PC-9 (cell line): ENCODE data around the gene MKRN2OS. TPM values are rescaled to one million over a fixed set of nuclear protein-coding genes. Genes with fewer than 3 reads are reported as not detected.
"Not testable (repeated sequence)": the region's sequence is repeated elsewhere in the genome, so short reads cannot be mapped to it uniquely, and the experiment has no call there.

Source experiments
- BruUV-seq: library from RNA; stranded (reverse); fragments of 400-500 nt; replicated peaks from 2 replicates; lab custom pipeline; 2021; lab: Mats Ljungman, UMichigan
- CTCF ChIA-PET: fragments of 300-600 bp; sonication (Branson Sonifier 250); formaldehyde crosslinking; loops from one replicate; lab custom pipeline; 2022; ENCODE audit warnings: antibody characterized with exemption; lab: Charles Lee
- POLR2A ChIA-PET: fragments of 300-600 bp; sonication (Branson Sonifier 250); formaldehyde crosslinking; loops from one replicate; lab custom pipeline; 2022; ENCODE audit warnings: antibody characterized with exemption; ENCODE audit not compliant: unreplicated experiment; lab: Charles Lee
- DNase-seq, 2 experiments: peaks; one replicate each; pipeline versions ENCODE4 v3.0.0 to v3.0.0-alpha.2; 2015 to 2022; ENCODE audit warnings: mixed read lengths in 1 of 2
- H2AFZ ChIP-seq: fragments of 200-600 bp; sonication (generic); 2 replicates; pipeline ENCODE4 v1.8.1; 2017; ENCODE audit warnings: antibody characterized with exemption
- H3F3A ChIP-seq: fragments of 200-600 bp; sonication (generic); 2 replicates; pipeline ENCODE4 v1.8.1; 2017; ENCODE audit warnings: antibody characterized with exemption, mild to moderate bottlenecking, low read depth; ENCODE audit not compliant: insufficient read depth
- H3K27ac ChIP-seq: fragments of 200-600 bp; sonication (generic); 2 replicates; pipeline ENCODE4 v1.6.1; 2016; ENCODE audit warnings: mixed run types
- H3K27me3 ChIP-seq: fragments of 200-600 bp; sonication (generic); 2 replicates; pipeline ENCODE4 v1.6.1; 2016; ENCODE audit warnings: low read depth, mixed run types; ENCODE audit not compliant: insufficient read depth
- H3K36me3 ChIP-seq: fragments of 200-600 bp; sonication (generic); 2 replicates; pipeline ENCODE4 v1.6.1; 2016; ENCODE audit warnings: low read depth, mixed run types
- H3K4me1 ChIP-seq: fragments of 200-600 bp; sonication (generic); replicated peaks from 2 replicates; pipeline ENCODE4 v1.6.1; 2016; ENCODE audit warnings: mixed run types; ENCODE audit not compliant: insufficient read depth
- H3K4me2 ChIP-seq: fragments of 200-600 bp; sonication (generic); 2 replicates; pipeline ENCODE4 v1.6.1; 2017; ENCODE audit warnings: mixed run types
- H3K4me3 ChIP-seq: fragments of 200-600 bp; sonication (generic); 2 replicates; pipeline ENCODE4 v1.6.1; 2016; ENCODE audit warnings: mixed run types
- H3K79me2 ChIP-seq: fragments of 200-600 bp; sonication (generic); 2 replicates; pipeline ENCODE4 v1.6.1; 2017; ENCODE audit warnings: low read depth, mixed run types
- H3K9me2 ChIP-seq: fragments of 200-600 bp; sonication (generic); 2 replicates; pipeline ENCODE4 v1.8.1; 2017; ENCODE audit warnings: mild to moderate bottlenecking; ENCODE audit not compliant: insufficient read depth
- H3K9me3 ChIP-seq: fragments of 200-600 bp; sonication (generic); 2 replicates; pipeline ENCODE4 v1.8.1; 2016; ENCODE audit warnings: low read depth; ENCODE audit not compliant: insufficient read depth
- H4K20me1 ChIP-seq: fragments of 200-600 bp; sonication (generic); 2 replicates; pipeline ENCODE4 v1.8.1; 2017; ENCODE audit not compliant: insufficient read depth
- CTCF ChIP-seq: fragments of 200-600 bp; sonication (generic); conservative IDR thresholded peaks from 2 replicates; pipeline ENCODE4 v1.6.1; 2017; ENCODE audit warnings: mixed run types, antibody characterized with exemption, mild to moderate bottlenecking, moderate library complexity
- EZH2 ChIP-seq: fragments of 200-600 bp; sonication (generic); IDR thresholded peaks from 2 replicates; pipeline ENCODE4 v1.8.0; 2017; ENCODE audit warnings: antibody characterized with exemption, low read depth
- intact Hi-C: fragments of 100-400 bp; cut with micrococcal nuclease; formaldehyde crosslinking; loops from one replicate; pipeline ENCODE4 v1.10.0; 2022; ENCODE audit not compliant: unreplicated experiment
- total RNA-seq: library from RNA; stranded (reverse); gene quantifications from 2 replicates; pipeline ENCODE4 v1.2.3, GENCODE V29; 2021

Gene MKRN2OS
- total RNA-seq, 1 experiment from 2014 or later, result 6.2 TPM

DNA sequence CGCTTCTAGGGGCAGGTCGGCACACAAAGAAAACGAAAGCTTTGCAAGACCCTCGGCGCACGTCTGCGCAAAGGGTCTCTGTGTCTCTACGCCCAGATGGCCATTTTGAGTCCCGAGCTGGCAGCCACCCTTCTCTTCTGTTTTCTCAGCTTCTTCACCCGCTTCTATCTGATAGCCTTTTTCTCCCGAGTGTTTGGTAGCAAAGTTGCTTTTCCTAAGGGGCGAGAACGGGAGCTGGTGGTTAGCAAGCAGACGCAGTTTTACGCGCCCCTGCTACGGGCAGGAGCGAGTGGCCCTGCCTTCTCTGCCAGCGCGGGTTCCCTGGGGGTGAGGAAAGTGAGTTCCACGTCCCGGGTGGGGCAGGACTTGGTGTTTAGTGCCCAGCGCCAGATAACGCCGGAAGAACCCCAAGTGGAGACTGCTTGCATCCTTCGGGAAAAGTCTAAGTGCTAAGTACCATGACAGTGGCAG, 8.7 kb upstream of the MKRN2OS start:
- POLR2A ChIA-PET, result interaction anchor here (0.6 kb wide), 1 partner anchor 51 kb away, joined by 4 read pairs; no protein-coding TSS in a partner anchor
- Histone ChIP-seq H3K4me2 (no peak overlapping the region), H4K20me1 (peaks cover 8% of the 10 kb centered on the region)

DNA sequence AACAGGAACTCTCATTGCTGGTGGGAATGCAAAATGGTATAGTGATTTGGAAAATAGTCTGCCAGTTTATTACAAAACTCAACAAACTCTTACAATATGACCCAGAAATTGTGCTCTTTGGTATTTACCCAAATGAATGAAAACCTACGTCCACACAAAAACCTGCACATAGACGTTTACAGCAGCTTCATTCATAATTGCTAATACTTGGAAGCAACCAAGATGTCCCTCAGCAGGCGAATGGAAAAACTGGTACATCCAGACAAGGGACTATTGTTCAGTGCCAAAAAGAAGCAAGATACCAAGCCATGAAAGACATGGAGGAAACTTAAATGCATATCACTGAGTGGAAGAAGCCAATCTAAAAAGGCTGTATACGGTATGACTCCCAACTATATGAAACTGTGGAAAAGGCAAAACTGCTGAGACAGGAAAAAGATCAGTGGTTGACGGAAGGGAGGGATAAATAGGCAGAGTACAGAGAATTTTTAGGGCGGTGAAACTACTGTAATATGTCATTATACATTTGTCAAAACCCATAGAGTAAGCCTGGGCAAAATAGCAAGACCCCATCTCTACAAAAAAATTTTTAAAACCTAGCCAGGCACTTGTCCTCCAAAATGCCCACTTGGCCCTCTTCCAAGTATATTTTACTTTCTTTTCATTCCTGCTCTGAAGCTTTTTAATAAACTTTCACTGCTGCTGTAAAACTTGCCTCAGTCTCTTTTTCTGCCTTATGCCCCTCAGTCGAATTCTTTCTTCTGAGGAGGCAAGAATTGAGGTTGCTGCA, 4.9 kb upstream of the MKRN2OS start:
- Histone ChIP-seq H3K9me3 (no peaks in the 10 kb centered on the region), H3K27ac (no peak overlapping the region), H3K36me3 (no peaks in the 10 kb centered on the region), H3K27me3 (no peaks in the 10 kb centered on the region), H4K20me1 (no peaks in the 10 kb centered on the region), H2AFZ (no peak overlapping the region), H3K9me2 (no peaks in the 10 kb centered on the region), H3K4me3 (no peak overlapping the region), H3F3A (peaks cover 24% of the 10 kb centered on the region), H3K4me2 (no peak overlapping the region), H3K4me1 (peaks cover 8% of the 10 kb centered on the region), H3K79me2 (no peaks in the 10 kb centered on the region)
- TF ChIP-seq EZH2 (no peak), CTCF (no peak)
- no peak for DNase-seq
- ChIA-PET CTCF (no interaction called here), POLR2A (interaction anchor here (0.7 kb wide), 1 partner anchor 52 kb away, joined by 14 read pairs; no protein-coding TSS in a partner anchor)
- intact Hi-C loops, result no loop called here
- no TSS peak for BruUV-seq

More for the DNA sequence above, 8.7 kb upstream of the MKRN2OS start:
- Histone ChIP-seq H3K9me3 (no peaks in the 10 kb centered on the region), H3K36me3 (no peaks in the 10 kb centered on the region), H3F3A (peaks cover 26% of the 10 kb centered on the region), H2AFZ (no peak overlapping the region), H3K4me1 (peaks cover 13% of the 10 kb centered on the region), H3K9me2 (0 out of 2 replicates have a peak, but pooled peaks cover 5% of the 10 kb centered on the region), H3K79me2 (peaks cover 20% of the 10 kb centered on the region), H3K27ac (no peak overlapping the region), H3K4me3 (no peak overlapping the region), H3K27me3 (no peaks in the 10 kb centered on the region)
- TF ChIP-seq EZH2, result no peak
- no peak for TF ChIP-seq CTCF
- CTCF ChIA-PET, result no interaction called here
- no TSS peak for BruUV-seq
- intact Hi-C loops, result no loop called here
- DNase-seq, result peak in 1 of 2 experiments; percentile 6

DNA sequence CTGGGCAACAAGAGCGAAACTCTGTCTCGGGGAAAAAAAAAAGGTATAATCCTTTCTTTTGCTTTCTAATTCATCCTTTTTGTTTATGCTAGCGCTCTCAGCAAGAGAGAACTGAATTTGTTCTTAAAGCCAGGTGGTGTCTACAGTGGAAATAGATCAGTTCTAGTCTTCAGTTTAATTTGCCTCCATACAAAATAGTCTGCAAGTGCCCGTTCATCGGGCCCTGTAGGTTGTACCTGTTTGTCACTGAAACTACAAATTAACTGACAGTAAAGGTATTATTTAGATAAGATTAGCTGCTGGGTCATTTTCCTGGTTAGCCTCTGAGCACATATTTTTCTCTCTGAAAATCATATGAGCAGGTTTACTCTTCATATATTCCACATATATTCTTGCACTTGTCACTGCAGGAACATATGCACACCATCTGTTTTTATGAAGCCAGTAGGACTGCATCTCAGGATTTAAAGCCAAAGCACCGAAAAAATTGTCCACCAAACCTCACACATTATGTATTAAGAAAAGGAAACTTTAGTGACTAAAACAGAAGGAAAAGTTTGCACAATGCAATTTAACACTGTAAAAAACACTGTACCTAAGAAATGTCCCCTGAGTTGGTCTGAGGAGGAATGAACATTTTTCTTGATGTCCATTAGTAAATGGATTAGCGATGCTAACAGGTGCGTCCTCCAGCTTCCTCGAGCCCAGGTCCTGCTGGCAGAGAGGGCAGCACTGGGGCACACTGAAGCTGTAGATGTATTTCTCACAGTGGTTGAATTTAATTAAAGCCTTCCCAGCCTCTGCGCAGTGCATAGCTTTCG, 437 bp downstream of the MKRN2OS start:
- no peak for TF ChIP-seq EZH2
- no peak; the same call in 1 of the 2 replicates for TF ChIP-seq CTCF
- peaks cover 22% of the 10 kb centered on the region for H3K4me1 ChIP-seq
- ChIA-PET CTCF (no interaction called here), POLR2A (interaction anchor here (0.5 to 0.7 kb wide), 4 partner anchors 37 to 132 kb away, joined by 4 to 9 read pairs (median 6); no protein-coding TSS in a partner anchor)
- intact Hi-C loops, result loop anchor here (1.0 kb wide), 1 partner anchor 11 kb away; no protein-coding TSS in a partner anchor
- H3K79me2 ChIP-seq, result no peaks in the 10 kb centered on the region
- peaks cover 43% of the 10 kb centered on the region for H3F3A ChIP-seq
- BruUV-seq, result TSS peak; percentile 84
- no peak for DNase-seq
- H3K27ac ChIP-seq, result peak overlapping the region; percentile 58
- peak overlapping the region; percentile 82 for H3K4me2 ChIP-seq
- H2AFZ ChIP-seq, result no peak overlapping the region
- no peaks in the 10 kb centered on the region for H3K27me3 ChIP-seq
- H3K36me3 ChIP-seq, result no peaks in the 10 kb centered on the region
- no peaks in the 10 kb centered on the region for H3K9me2 ChIP-seq
- H4K20me1 ChIP-seq, result no peaks in the 10 kb centered on the region
- H3K9me3 ChIP-seq, result no peaks in the 10 kb centered on the region
- H3K4me3 ChIP-seq, result peak overlapping the region; percentile 56

DNA sequence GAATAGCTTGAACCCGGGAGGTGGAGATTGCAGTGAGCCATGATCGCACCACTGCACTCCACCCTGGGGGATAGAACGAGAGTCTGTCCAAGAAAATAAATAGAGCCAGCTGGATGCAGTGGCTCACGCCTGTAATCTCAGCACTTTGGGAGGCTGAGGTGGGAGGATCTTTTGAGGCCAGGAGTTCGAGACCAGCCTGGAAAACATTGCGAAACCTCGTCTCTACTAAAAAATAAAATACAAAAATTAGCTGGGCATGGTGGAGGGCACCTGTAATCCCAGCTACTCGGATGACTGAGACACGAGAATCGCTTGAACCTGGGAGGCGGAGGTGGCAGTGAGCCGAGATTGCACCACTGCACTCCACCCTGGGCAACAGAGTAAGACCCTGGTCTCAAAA, 1.8 kb downstream of the MKRN2OS start:
- DNase-seq, H3K9me2 ChIP-seq, BruUV-seq, H3K9me3 ChIP-seq, CTCF ChIA-PET, H3K4me2 ChIP-seq, H3K27ac ChIP-seq, H3K79me2 ChIP-seq, H3K36me3 ChIP-seq, intact Hi-C loops, H3K4me3 ChIP-seq, H4K20me1 ChIP-seq, H2AFZ ChIP-seq, H3K27me3 ChIP-seq, POLR2A ChIA-PET: not testable (repeated sequence)
- Histone ChIP-seq H3F3A (peaks cover 37% of the 10 kb centered on the region), H3K4me1 (peaks cover 22% of the 10 kb centered on the region)
